ENCODE results near the gene CTNND2.

- no peak for TF ChIP-seq POLR2A (IDR thresholded peaks at IDR 0.05; ENCODE audit: low read depth)
- no peak for TF ChIP-seq CTCF (IDR thresholded peaks at IDR 0.05)
- no peak for TF ChIP-seq POLR2AphosphoS5 (IDR thresholded peaks at IDR 0.05)
- TF ChIP-seq EP300 (IDR thresholded peaks at IDR 0.05): no peak
Measured at GRCh38 chr5:10994091-10994986, 909.9 kb downstream of the CTNND2 start.

Data from esophagus muscularis mucosa (tissue), 4 donors.